ENCODE measurements around the gene MARCKSL1. TPM values are rescaled to one million over a fixed set of nuclear protein-coding genes. Genes with fewer than 3 reads are reported as not detected.
"Not testable (repeated sequence)": the region's sequence is repeated elsewhere in the genome, so short reads cannot be mapped to it uniquely, and the experiment has no call there.

The MARCKSL1 gene
- total RNA-seq, 1 donor from 2014 or later: 104 TPM

DNA sequence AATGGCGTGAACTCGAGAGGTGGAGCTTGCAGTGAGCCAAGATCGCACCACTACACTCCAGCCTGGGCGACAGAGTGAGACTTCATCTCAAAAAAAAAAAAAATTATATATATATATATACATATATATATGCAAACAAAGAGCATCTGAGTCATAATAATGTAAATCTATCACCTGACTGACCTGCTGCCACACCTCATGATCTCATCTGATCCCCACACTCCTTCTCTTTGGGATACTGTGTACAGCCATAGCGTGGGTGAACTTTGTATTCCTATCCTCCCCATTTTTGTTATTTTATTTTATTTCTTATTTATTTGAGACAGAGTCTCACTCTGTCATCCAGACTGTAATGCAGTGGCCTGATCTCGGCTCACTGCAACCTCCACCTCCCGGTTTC lies 46.8 kb downstream of the MARCKSL1 start:
- DNase-seq (ENCODE audit: low read depth, low spot score): no peak

DNA sequence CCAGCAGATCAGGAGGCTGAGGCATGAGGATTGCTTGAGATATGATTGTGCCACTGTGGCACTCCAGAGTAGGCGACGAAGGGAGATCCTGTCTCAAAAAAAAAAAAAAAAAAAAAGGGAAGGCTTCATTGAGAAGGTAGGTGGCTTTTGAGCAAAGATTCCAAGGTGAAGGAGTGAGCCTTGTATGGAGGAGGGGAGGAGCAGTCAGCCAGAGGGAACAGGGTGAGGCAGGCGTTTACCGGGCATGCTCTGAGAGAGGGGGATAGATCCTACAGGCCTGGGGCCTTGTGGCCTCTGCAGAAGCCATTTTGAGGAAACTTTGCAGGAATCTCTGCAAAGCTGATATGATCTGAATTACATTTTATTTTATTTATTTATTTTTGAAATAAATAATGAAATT lies 49.3 kb downstream of the MARCKSL1 start:
- no peak for DNase-seq (ENCODE audit: low read depth, low spot score)

GRCh38 chr1:32285658-32286057 lies 50.4 kb downstream of the MARCKSL1 start:
- DNase-seq (ENCODE audit: low read depth, low spot score): no peak

- not testable (repeated sequence) for DNase-seq (ENCODE audit: low read depth, low spot score)
Observed at GRCh38 chr1:32284777-32285176, 51.3 kb downstream of the MARCKSL1 start.

Other genes starting within 250 kb of the MARCKSL1 start
- 37.0 and 45.2 TPM in 2 replicates for gene KPNA6, start 228.2 kb downstream of the MARCKSL1 start, total RNA-seq
- gene TXLNA, start 156.6 kb downstream of the MARCKSL1 start, total RNA-seq: 80.0 and 100 TPM in 2 replicates
- gene CCDC28B, start 135.6 kb downstream of the MARCKSL1 start, total RNA-seq: 15.3 and 21.6 TPM in 2 replicates
- gene IQCC, start 130.6 kb downstream of the MARCKSL1 start, total RNA-seq: 1.2 and 2.4 TPM in 2 replicates
- gene DCDC2B, start 127.1 kb downstream of the MARCKSL1 start, total RNA-seq: not detected in 2 replicates
- 12.8 and 14.2 TPM in 2 replicates for gene TMEM234, start 113.9 kb downstream of the MARCKSL1 start, total RNA-seq
- gene EIF3I, start 113.8 kb downstream of the MARCKSL1 start, total RNA-seq: 361 and 372 TPM in 2 replicates
- 1.6 and 5.5 TPM in 2 replicates for gene FAM167B, start 89.0 kb downstream of the MARCKSL1 start, total RNA-seq
- gene LCK, start 85.0 kb downstream of the MARCKSL1 start, total RNA-seq: 0.11 and 0.26 TPM in 2 replicates
- gene HDAC1, start 44.1 kb downstream of the MARCKSL1 start, total RNA-seq: 108 and 140 TPM in 2 replicates
- gene FAM229A, start 26.3 kb upstream of the MARCKSL1 start, total RNA-seq: 0.53 and 0.60 TPM in 2 replicates
- 0.20 TPM in 1 of 2 replicates, not detected in the other for gene TSSK3, start 26.3 kb upstream of the MARCKSL1 start, total RNA-seq
- 41.3 and 82.1 TPM in 2 replicates for gene BSDC1, start 58.2 kb upstream of the MARCKSL1 start, total RNA-seq
- gene ZBTB8B, start 128.8 kb upstream of the MARCKSL1 start, total RNA-seq: under 0.01 and 0.07 TPM in 2 replicates
- 6.9 and 10.4 TPM in 2 replicates for gene ZBTB8A, start 203.2 kb upstream of the MARCKSL1 start, total RNA-seq

All from pulmonary artery endothelial cell (primary cell).